ENCODE measurements around the gene TSSC4. TPM values are rescaled to one million over a fixed set of nuclear protein-coding genes. Genes with fewer than 3 reads are reported as not detected.
"Not testable (repeated sequence)": the region's sequence is repeated elsewhere in the genome, so short reads cannot be mapped to it uniquely, and the experiment has no call there.

Gene TSSC4
- total and polyA plus RNA-seq, 2 of the 13 experiments (the other 11 are each of a cell fraction or from before 2014, with no cell fraction given), result 16.2 to 58.6 TPM

GRCh38 chr11:2363577-2364370, 36.8 kb upstream of the TSSC4 start (continued):
- TF ChIP-seq CSRNP1 (CRISPR knock-in tag; IDR thresholded peaks at IDR 0.05) (no peak), PHF21A (CRISPR knock-in tag; IDR thresholded peaks at IDR 0.05) (no peak), ATF2 (CRISPR knock-in tag; IDR thresholded peaks at IDR 0.05) (no peak), YEATS2 (CRISPR knock-in tag; IDR thresholded peaks at IDR 0.05; ENCODE audit: borderline replicate concordance) (no peak), ZHX1 (CRISPR knock-in tag; IDR thresholded peaks at IDR 0.05; ENCODE audit: low read depth) (no peak), IRF9 (CRISPR knock-in tag; IDR thresholded peaks at IDR 0.05; ENCODE audit: borderline replicate concordance) (no peak), ZNF337 (CRISPR knock-in tag; IDR thresholded peaks at IDR 0.05; ENCODE audit: borderline replicate concordance, low read depth) (no peak), ZNF674 (CRISPR knock-in tag; IDR thresholded peaks at IDR 0.05; ENCODE audit: low read depth) (no peak), HNRNPH1 (optimal IDR thresholded peaks at IDR 0.05; ENCODE audit: low read depth, low read length) (no peak), ZNF101 (CRISPR knock-in tag; IDR thresholded peaks at IDR 0.05; ENCODE audit: borderline replicate concordance, low read depth) (no peak), ARID2 (CRISPR knock-in tag; IDR thresholded peaks at IDR 0.05; ENCODE audit: borderline replicate concordance) (no peak)

- ATAC-seq; H3K9me3 ChIP-seq (ENCODE audit: low read length); in situ Hi-C loops (cut with HindIII; ENCODE audit: extremely low pct_ligation_motif_present, low pct_unique_long_range_greater_than_20kb); H3K4me2 ChIP-seq (ENCODE audit: low read depth, low read length); DNase-seq (ENCODE audit: low spot score); intact Hi-C loops (cut with micrococcal nuclease; ENCODE audit: unreplicated experiment); H3K36me3 ChIP-seq (replicated peaks in 1 of 2; ENCODE audit: control insufficient read depth in 1 of 2, insufficient read depth in 2 of 2, low read length in 2 of 2); H4K20me1 ChIP-seq (ENCODE audit: insufficient read depth, low read length); H3K27ac ChIP-seq (ENCODE audit: extremely low read length, insufficient read depth, low read length); CTCF ChIA-PET (ENCODE audit: low intra/inter-chr PET ratio, low total read pairs); POLR2A ChIA-PET; H2AFZ ChIP-seq (ENCODE audit: low read length); FAIRE-seq; BruUV-seq (replicated peaks); H3K4me3 ChIP-seq (replicated peaks in 1 of 3; ENCODE audit: insufficient read depth in 1 of 3, low read depth in 2 of 3, low read length in 3 of 3); H3K79me2 ChIP-seq (ENCODE audit: insufficient read depth, low read length); H3K9ac ChIP-seq (ENCODE audit: insufficient read depth, low read depth, low read length); H3K4me1 ChIP-seq (ENCODE audit: insufficient read depth, low read length): not testable (repeated sequence)
- peaks cover 18 to 77% of the 10 kb centered on the region in 2 experiments for H3K27me3 ChIP-seq (ENCODE audit: control insufficient read depth in 1 of 2, insufficient read depth in 2 of 2, low read length in 2 of 2)
- WGBS (ENCODE audit: low lambda C conversion rate), result 23% methylated on average over 12 of the region's 12 CpGs
These were observed 36.2 kb upstream of the TSSC4 start for GRCh38 chr11:2364386-2364785.

Measured in HepG2 (cell line).